HG03045 (cell line): ENCODE measurements around the gene FMN1.
"Not testable (repeated sequence)": the region's sequence is repeated elsewhere in the genome, so short reads cannot be mapped to it uniquely, and the experiment has no call there.

Source experiments
- ATAC-seq: cut with Tn5 transposase; IDR thresholded peaks from one replicate; pipeline ENCODE4 v1.9.1; 2021; ENCODE audit warnings: mild to moderate bottlenecking, moderate library complexity; ENCODE audit not compliant: unreplicated experiment

Gene FMN1

GRCh38 chr15:32870240-32871033 is 324.1 kb downstream of the FMN1 start:
- no peak for ATAC-seq

- no peak for ATAC-seq
Measured at GRCh38 chr15:32869776-32870175, 324.7 kb downstream of the FMN1 start.

- no peak for ATAC-seq
Measured at GRCh38 chr15:32867313-32867626, 327.2 kb downstream of the FMN1 start.

GRCh38 chr15:32866454-32867312 is 327.8 kb downstream of the FMN1 start:
- ATAC-seq: no peak

GRCh38 chr15:32864841-32865240 is 329.7 kb downstream of the FMN1 start:
- ATAC-seq: no peak

- ATAC-seq: no peak
Measured at GRCh38 chr15:32864051-32864450, 330.5 kb downstream of the FMN1 start.

GRCh38 chr15:32861761-32862160 is 332.8 kb downstream of the FMN1 start:
- no peak for ATAC-seq

GRCh38 chr15:32861174-32861573 is 333.3 kb downstream of the FMN1 start:
- ATAC-seq: no peak

GRCh38 chr15:32859996-32860395 is 334.5 kb downstream of the FMN1 start:
- ATAC-seq: no peak

GRCh38 chr15:32859251-32859650 is 335.3 kb downstream of the FMN1 start:
- ATAC-seq: no peak

GRCh38 chr15:32857732-32858131 is 336.8 kb downstream of the FMN1 start:
- no peak for ATAC-seq

GRCh38 chr15:32856753-32857152 is 337.8 kb downstream of the FMN1 start:
- no peak for ATAC-seq

- ATAC-seq: no peak
Measured at GRCh38 chr15:32855942-32856341, 338.6 kb downstream of the FMN1 start.

- ATAC-seq: no peak
Measured at GRCh38 chr15:32853592-32853991, 340.9 kb downstream of the FMN1 start.

- no peak for ATAC-seq
Measured at GRCh38 chr15:32852771-32853170, 341.7 kb downstream of the FMN1 start.

GRCh38 chr15:32852017-32852416 is 342.5 kb downstream of the FMN1 start:
- ATAC-seq: no peak

- ATAC-seq: no peak
Measured at GRCh38 chr15:32851572-32851971, 342.9 kb downstream of the FMN1 start.

GRCh38 chr15:32849769-32850668 is 344.5 kb downstream of the FMN1 start:
- ATAC-seq: no peak

- not testable (repeated sequence) for ATAC-seq
Measured at GRCh38 chr15:32846671-32847070, 347.8 kb downstream of the FMN1 start.

- no peak for ATAC-seq
Measured at GRCh38 chr15:32844118-32844711, 350.3 kb downstream of the FMN1 start.
